SK-N-SH (cell line): ENCODE measurements around the gene TAMALIN. TPM values are rescaled to one million over a fixed set of nuclear protein-coding genes. Genes with fewer than 3 reads are reported as not detected.

ENCODE experiments used
- CTCF ChIA-PET: fragments of 300-600, 350-600 bp; formaldehyde crosslinking; extraction: SDS; loops from one replicate; lab custom pipeline; 2021; lab: Yijun Ruan, JAX
- POLR2A ChIA-PET: fragments of 350-600 bp; sonication (Branson Sonifier 250); formaldehyde crosslinking; extraction: SDS; loops from one replicate; lab custom pipeline; 2020; ENCODE audit warnings: antibody characterized with exemption, inconsistent platforms; lab: Yijun Ruan, JAX
- DNase-seq: peaks from one replicate; pipeline ENCODE4 v3.0.0; 2012
- H2AFZ ChIP-seq: fragments of 200-600 bp; sonication (generic); 2 replicates; pipeline ENCODE4 v1.8.1; 2016; ENCODE audit warnings: antibody characterized with exemption, mild to moderate bottlenecking, low read depth
- H3F3A ChIP-seq: fragments of 200-600 bp; sonication (generic); replicated peaks from 2 replicates; pipeline ENCODE3; 2016; ENCODE audit warnings: antibody characterized with exemption, mild to moderate bottlenecking; ENCODE audit not compliant: insufficient read depth
- H3K27ac ChIP-seq, 2 experiments: fragments of 200-500 bp in 1 of 2; fragments of 200-600 bp in 1 of 2; sonication (Bioruptor generic) in 1 of 2; sonication (generic), shearing (Covaris generic) in 1 of 2; 2 replicates each; pipeline versions ENCODE4 v1.5.1 to v1.6.1; 2014 to 2016; ENCODE audit warnings: low read depth in 2 of 2, inconsistent platforms in 1 of 2, low read length in 1 of 2, mild to moderate bottlenecking in 1 of 2, mixed read lengths in 1 of 2
- H3K27me3 ChIP-seq: fragments of 200-600 bp; sonication (generic), shearing (Covaris generic); 2 replicates; pipeline ENCODE4 v1.6.1; 2016; ENCODE audit warnings: mixed run types; ENCODE audit not compliant: insufficient read depth
- H3K36me3 ChIP-seq, 2 experiments: fragments of 200-500 bp in 1 of 2; fragments of 200-600 bp in 1 of 2; sonication (Bioruptor generic) in 1 of 2; sonication (generic) in 1 of 2; replicated peaks in 1 of 2; 2 replicates each; pipeline versions ENCODE3 to v1.5.1; 2014 to 2016; ENCODE audit warnings: low read length in 1 of 2, mild to moderate bottlenecking in 1 of 2; ENCODE audit not compliant: insufficient read depth in 2 of 2, control insufficient read depth in 1 of 2
- H3K4me1 ChIP-seq, 2 experiments: fragments of 200-500 bp in 1 of 2; fragments of 200-600 bp in 1 of 2; sonication (Bioruptor generic) in 1 of 2; sonication (generic), shearing (Covaris generic) in 1 of 2; 2 replicates each; pipeline versions ENCODE4 v1.5.1 to v1.6.1; 2014 to 2016; ENCODE audit warnings: low read depth in 1 of 2, low read length in 1 of 2, mixed run types in 1 of 2; ENCODE audit not compliant: insufficient read depth in 2 of 2, control insufficient read depth in 1 of 2
- H3K4me2 ChIP-seq: fragments of 200-600 bp; sonication (generic), shearing (Covaris generic); 2 replicates; pipeline ENCODE4 v1.6.1; 2017; ENCODE audit warnings: mixed run types
- H3K4me3 ChIP-seq, 2 experiments: fragments of 200-500 bp in 1 of 2; fragments of 200-600 bp in 1 of 2; sonication (Bioruptor generic) in 1 of 2; sonication (generic), shearing (Covaris generic) in 1 of 2; 2 replicates each; pipeline versions ENCODE4 v1.5.1 to v1.8.1; 2014 to 2016; ENCODE audit warnings: low read depth in 2 of 2, inconsistent platforms in 1 of 2, low read length in 1 of 2, mild to moderate bottlenecking in 1 of 2, mixed read lengths in 1 of 2, moderate library complexity in 1 of 2
- H3K79me2 ChIP-seq: fragments of 200-600 bp; sonication (generic); 2 replicates; pipeline ENCODE4 v1.8.1; 2017; ENCODE audit warnings: mild to moderate bottlenecking; ENCODE audit not compliant: insufficient read depth
- H3K9ac ChIP-seq: fragments of 200-600 bp; sonication (generic); 2 replicates; pipeline ENCODE4 v1.6.1; 2017; ENCODE audit warnings: mixed run types
- H3K9me2 ChIP-seq: fragments of 200-600 bp; sonication (generic); 2 replicates; pipeline ENCODE4 v1.6.1; 2017; ENCODE audit warnings: mixed run types
- H3K9me3 ChIP-seq: fragments of 200-600 bp; sonication (generic); 2 replicates; pipeline ENCODE4 v1.6.1; 2017; ENCODE audit warnings: mixed run types, mild to moderate bottlenecking, moderate library complexity
- H4K20me1 ChIP-seq: fragments of 200-600 bp; sonication (generic); 2 replicates; pipeline ENCODE4 v1.6.1; 2017; ENCODE audit warnings: mild to moderate bottlenecking, mixed run types; ENCODE audit not compliant: insufficient read depth
- CHD2 ChIP-seq: fragments of 150-350 bp; IDR thresholded peaks from 2 replicates; pipeline ENCODE4 v1.6.1; 2018; ENCODE audit warnings: low read length; ENCODE audit not compliant: partially characterized antibody
- MXI1 ChIP-seq: IDR thresholded peaks from 2 replicates; pipeline ENCODE4 v1.6.1; 2012; ENCODE audit warnings: mild to moderate bottlenecking, low read depth, low read length, improper control_type of control experiment
- PBX3 ChIP-seq: IDR thresholded peaks from 2 replicates; pipeline ENCODE4; 2012
- TAF1 ChIP-seq: IDR thresholded peaks from 2 replicates; pipeline ENCODE4 v1.6.1; 2012; ENCODE audit warnings: low read depth, mild to moderate bottlenecking, low read length, moderate library complexity, borderline replicate concordance
- ZBTB33 ChIP-seq: IDR thresholded peaks from 2 replicates; pipeline ENCODE4 v1.4.0; 2012; ENCODE audit warnings: low read depth, borderline replicate concordance
- WGBS: methylation state at CpG from one replicate; pipeline ENCODE4 v1.1.6; 2017; ENCODE audit warnings: low lambda C conversion rate; 5-methylcytosine and 5-hydroxymethylcytosine counted together
- polyA plus RNA-seq, 3 experiments: library from polyadenylated mRNA; depleted of rRNA; stranded (reverse); fragments of >200 nt; gene quantifications; 2 replicates each; pipeline ENCODE4 v1.2.3, GENCODE V29; 2012

TAMALIN gene
- polyA plus RNA-seq, 1 of the 3 experiments (the other 2 are of a cell fraction): 2.4 TPM

- no peak for TF ChIP-seq ZBTB33
- no peak for TF ChIP-seq CHD2
Measured at GRCh38 chr12:52057638-52058576, 51.2 kb downstream of the TAMALIN start (continued).

GRCh38 chr12:52058631-52059361 lies 52.0 kb downstream of the TAMALIN start:
- H3K9me2 ChIP-seq: no peaks in the 10 kb centered on the region
- H3K9me3 ChIP-seq: no peaks in the 10 kb centered on the region
- peaks cover 0 to 4% of the 10 kb centered on the region in 2 experiments for H3K36me3 ChIP-seq
- DNase-seq: no peak
- H3K4me1 ChIP-seq: peaks cover 0 to 30% of the 10 kb centered on the region in 2 experiments; a peak in 1 of 4 replicates
- CTCF ChIA-PET: interaction anchor here (1.3 to 15.6 kb wide), 4 partner anchors 10 to 31 kb away, joined by 3 to 279 read pairs (median 12); partner anchors contain the start of genes ATG101 and SMIM41
- no peaks in the 10 kb centered on the region for H4K20me1 ChIP-seq
- no peak overlapping the region for H3K27ac ChIP-seq
- TF ChIP-seq MXI1 (no peak), PBX3 (no peak), TAF1 (no peak)
- TF ChIP-seq, all 33 proteins: peak for 0
- WGBS: 73% methylated on average over 10 of the region's 25 CpGs
- Histone ChIP-seq H2AFZ (no peak overlapping the region), H3K4me2 (no peak overlapping the region), H3F3A (no peaks in the 10 kb centered on the region), H3K79me2 (no peaks in the 10 kb centered on the region), H3K27me3 (no peaks in the 10 kb centered on the region), H3K4me3 (no peak overlapping the region), H3K9ac (no peak overlapping the region)
- POLR2A ChIA-PET: no interaction called here
